Astrocyte (in vitro differentiated cells and primary cell): ENCODE measurements around the gene RESP18. TPM values are rescaled to one million over a fixed set of nuclear protein-coding genes. Genes with fewer than 3 reads are reported as not detected.

Source experiments
- DNase-seq: peaks from one replicate; pipeline ENCODE4 v3.0.0-alpha.2; 2010; ENCODE audit warnings: low read depth
- FAIRE-seq: peaks from 2 replicates; lab custom pipeline; 2011; peaks lifted over from hg19 to GRCh38; lab: Jason Lieb, UNC
- H2AFZ ChIP-seq: 2 replicates; pipeline ENCODE4 v1.6.0; 2012; ENCODE audit warnings: low read depth, low read length, inconsistent platforms
- H3K27ac ChIP-seq: 2 replicates; pipeline ENCODE4 v1.5.1; 2011; ENCODE audit warnings: low read depth, low read length, inconsistent platforms
- H3K27me3 ChIP-seq: 2 replicates; pipeline ENCODE4 v1.6.0; 2011; ENCODE audit warnings: low read length, inconsistent platforms; ENCODE audit not compliant: insufficient read depth
- H3K36me3 ChIP-seq: 2 replicates; pipeline ENCODE4 v1.5.1; 2011; ENCODE audit warnings: low read length, inconsistent platforms; ENCODE audit not compliant: insufficient read depth
- H3K4me1 ChIP-seq: 2 replicates; pipeline ENCODE4 v1.5.1; 2011; ENCODE audit warnings: low read length, inconsistent platforms; ENCODE audit not compliant: insufficient read depth
- H3K4me2 ChIP-seq: 2 replicates; pipeline ENCODE4 v1.6.0; 2012; ENCODE audit warnings: low read length, inconsistent platforms
- H3K4me3 ChIP-seq: 2 replicates; pipeline ENCODE4 v1.5.1; 2011; ENCODE audit warnings: low read depth, mild to moderate bottlenecking, low read length, inconsistent platforms; ENCODE audit not compliant: insufficient read depth
- H3K79me2 ChIP-seq: 2 replicates; pipeline ENCODE4 v1.6.0; 2012; ENCODE audit warnings: mild to moderate bottlenecking, low read length, inconsistent platforms; ENCODE audit not compliant: insufficient read depth
- H3K9ac ChIP-seq: 2 replicates; pipeline ENCODE4 v1.6.0; 2012; ENCODE audit warnings: mild to moderate bottlenecking, low read length, inconsistent platforms
- H3K9me3 ChIP-seq: 2 replicates; pipeline ENCODE4 v1.5.1; 2012; ENCODE audit warnings: low read depth, mild to moderate bottlenecking, low read length, inconsistent platforms; ENCODE audit not compliant: insufficient read depth
- H4K20me1 ChIP-seq: 2 replicates; pipeline ENCODE4 v1.6.0; 2012; ENCODE audit warnings: low read length, inconsistent platforms; ENCODE audit not compliant: insufficient read depth
- H3K27ac Mint-ChIP-seq: one replicate; pipeline ENCODE4 v1.8.0; 2021; ENCODE audit warnings: mild to moderate bottlenecking, mixed read lengths; ENCODE audit not compliant: unreplicated experiment
- H3K27me3 Mint-ChIP-seq: one replicate; pipeline ENCODE4 v1.8.0; 2021; ENCODE audit warnings: low read depth, mixed read lengths; ENCODE audit not compliant: unreplicated experiment
- H3K36me3 Mint-ChIP-seq: one replicate; pipeline ENCODE4 v1.8.0; 2021; ENCODE audit warnings: low read depth, mixed read lengths; ENCODE audit not compliant: unreplicated experiment
- H3K4me1 Mint-ChIP-seq: one replicate; pipeline ENCODE4 v1.8.0; 2021; ENCODE audit warnings: low read depth, mixed read lengths; ENCODE audit not compliant: unreplicated experiment
- H3K4me3 Mint-ChIP-seq: one replicate; pipeline ENCODE4 v1.8.0; 2021; ENCODE audit warnings: mild to moderate bottlenecking, moderate library complexity, mixed read lengths; ENCODE audit not compliant: unreplicated experiment
- H3K9me3 Mint-ChIP-seq: one replicate; pipeline ENCODE4 v1.8.0; 2021; ENCODE audit warnings: mild to moderate bottlenecking, mixed read lengths; ENCODE audit not compliant: unreplicated experiment
- EZH2 ChIP-seq: IDR thresholded peaks from 2 replicates; pipeline ENCODE4 v1.6.1; 2012; ENCODE audit warnings: mild to moderate bottlenecking, low read length, inconsistent platforms; ENCODE audit not compliant: insufficient read depth
- total RNA-seq: library from RNA; stranded (reverse); gene quantifications from 2 replicates; pipeline ENCODE4 v1.2.1, GENCODE V29; 2021
- TF ChIP-seq, protein P1 (sequence below): IDR thresholded peaks from 2 replicates; pipeline ENCODE4 v1.5.1; 2011; ENCODE audit warnings: low read depth, mild to moderate bottlenecking, inconsistent platforms, low read length, moderate library complexity; ENCODE audit not compliant: insufficient read depth

RESP18 gene
- total RNA-seq, 1 donor from 2014 or later = not detected

DNA sequence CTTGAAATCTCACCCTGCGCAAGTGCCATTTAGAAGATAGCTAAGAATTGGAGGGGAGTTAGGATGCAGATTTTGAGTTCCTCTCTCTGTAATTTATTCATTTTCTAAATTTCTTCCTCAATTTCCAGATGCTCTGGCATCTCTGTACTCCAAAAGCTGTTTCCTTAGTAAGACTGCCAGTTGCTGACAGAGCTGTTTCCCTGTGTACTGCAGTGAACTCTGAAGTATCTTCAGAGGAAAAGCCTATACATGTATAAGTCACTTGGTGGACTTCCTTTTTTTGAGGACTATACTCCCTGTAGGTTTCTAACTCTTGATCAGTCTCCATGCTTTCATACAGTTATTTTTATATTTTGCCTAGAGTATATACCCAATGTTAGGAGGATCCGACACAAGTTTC, 1.5 kb upstream of the RESP18 start:
- H3K27ac ChIP-seq = no peak overlapping the region
- H3K4me2 ChIP-seq = no peak overlapping the region
- H4K20me1 ChIP-seq = no peaks in the 10 kb centered on the region
- no peak for DNase-seq
- no peaks in the 10 kb centered on the region for H3K4me1 ChIP-seq
- Mint-ChIP-seq H3K36me3 (peaks cover 3% of the 10 kb centered on the region), H3K27me3 (peaks cover 73% of the 10 kb centered on the region), H3K9me3 (peaks cover 4% of the 10 kb centered on the region), H3K27ac (no peak overlapping the region), H3K4me1 (peaks cover 2% of the 10 kb centered on the region), H3K4me3 (no peak overlapping the region)
- H2AFZ ChIP-seq = no peak overlapping the region
- no peak overlapping the region for H3K4me3 ChIP-seq
- FAIRE-seq = no peak
- H3K79me2 ChIP-seq = no peaks in the 10 kb centered on the region
- peaks cover 55% of the 10 kb centered on the region for H3K27me3 ChIP-seq
- no peaks in the 10 kb centered on the region for H3K36me3 ChIP-seq
- no peak overlapping the region for H3K9ac ChIP-seq
- TF ChIP-seq EZH2 = no peak
- TF ChIP-seq, protein P1, sequence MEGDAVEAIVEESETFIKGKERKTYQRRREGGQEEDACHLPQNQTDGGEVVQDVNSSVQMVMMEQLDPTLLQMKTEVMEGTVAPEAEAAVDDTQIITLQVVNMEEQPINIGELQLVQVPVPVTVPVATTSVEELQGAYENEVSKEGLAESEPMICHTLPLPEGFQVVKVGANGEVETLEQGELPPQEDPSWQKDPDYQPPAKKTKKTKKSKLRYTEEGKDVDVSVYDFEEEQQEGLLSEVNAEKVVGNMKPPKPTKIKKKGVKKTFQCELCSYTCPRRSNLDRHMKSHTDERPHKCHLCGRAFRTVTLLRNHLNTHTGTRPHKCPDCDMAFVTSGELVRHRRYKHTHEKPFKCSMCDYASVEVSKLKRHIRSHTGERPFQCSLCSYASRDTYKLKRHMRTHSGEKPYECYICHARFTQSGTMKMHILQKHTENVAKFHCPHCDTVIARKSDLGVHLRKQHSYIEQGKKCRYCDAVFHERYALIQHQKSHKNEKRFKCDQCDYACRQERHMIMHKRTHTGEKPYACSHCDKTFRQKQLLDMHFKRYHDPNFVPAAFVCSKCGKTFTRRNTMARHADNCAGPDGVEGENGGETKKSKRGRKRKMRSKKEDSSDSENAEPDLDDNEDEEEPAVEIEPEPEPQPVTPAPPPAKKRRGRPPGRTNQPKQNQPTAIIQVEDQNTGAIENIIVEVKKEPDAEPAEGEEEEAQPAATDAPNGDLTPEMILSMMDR = no peak
- H3K9me3 ChIP-seq = no peaks in the 10 kb centered on the region

GRCh38 chr2:219331560-219332213, 857 bp downstream of the RESP18 start:
- H3K27me3 ChIP-seq = peaks cover 72% of the 10 kb centered on the region

More at GRCh38 chr2:219331560-219332213, 857 bp downstream of the RESP18 start:
- Histone ChIP-seq H3K36me3 (no peaks in the 10 kb centered on the region), H3K79me2 (no peaks in the 10 kb centered on the region), H3K4me1 (no peaks in the 10 kb centered on the region), H3K27ac (no peak overlapping the region), H3K9me3 (no peaks in the 10 kb centered on the region), H3K4me3 (no peak overlapping the region), H3K9ac (no peak overlapping the region), H4K20me1 (no peaks in the 10 kb centered on the region), H2AFZ (no peak overlapping the region), H3K4me2 (peak overlapping the region; percentile 54)
- Mint-ChIP-seq H3K27ac (no peak overlapping the region), H3K36me3 (peaks cover 3% of the 10 kb centered on the region), H3K9me3 (peaks cover 4% of the 10 kb centered on the region), H3K27me3 (peaks cover 87% of the 10 kb centered on the region), H3K4me3 (no peak overlapping the region), H3K4me1 (peaks cover 2% of the 10 kb centered on the region)
- DNase-seq = no peak
- no peak for FAIRE-seq
- TF ChIP-seq EZH2 = no peak
- TF ChIP-seq, protein P1 = no peak
